ENCODE measurements around the gene RSPH6A.

Gene RSPH6A

DNA sequence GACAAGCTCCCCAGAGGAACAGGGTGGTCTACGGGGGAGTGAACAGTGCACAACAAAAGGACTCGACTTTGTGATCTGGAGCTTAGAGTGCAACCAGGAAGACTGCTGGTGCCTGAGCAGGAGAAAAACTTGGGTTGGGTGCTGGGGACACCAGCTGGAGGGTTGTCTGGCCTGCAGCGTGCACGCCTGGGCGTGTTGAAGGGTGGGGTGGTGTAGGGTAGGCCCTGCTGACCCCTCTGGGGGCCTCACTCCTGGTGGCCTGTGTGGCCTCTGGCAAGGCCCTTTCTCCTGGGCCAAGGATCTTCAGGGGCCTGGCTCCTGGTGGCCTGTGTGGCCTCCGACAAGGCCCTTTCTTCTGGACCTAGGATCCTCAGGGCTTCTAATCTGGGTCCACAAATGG is 4.7 kb upstream of the RSPH6A start:
- TF ChIP-seq, protein P1, sequence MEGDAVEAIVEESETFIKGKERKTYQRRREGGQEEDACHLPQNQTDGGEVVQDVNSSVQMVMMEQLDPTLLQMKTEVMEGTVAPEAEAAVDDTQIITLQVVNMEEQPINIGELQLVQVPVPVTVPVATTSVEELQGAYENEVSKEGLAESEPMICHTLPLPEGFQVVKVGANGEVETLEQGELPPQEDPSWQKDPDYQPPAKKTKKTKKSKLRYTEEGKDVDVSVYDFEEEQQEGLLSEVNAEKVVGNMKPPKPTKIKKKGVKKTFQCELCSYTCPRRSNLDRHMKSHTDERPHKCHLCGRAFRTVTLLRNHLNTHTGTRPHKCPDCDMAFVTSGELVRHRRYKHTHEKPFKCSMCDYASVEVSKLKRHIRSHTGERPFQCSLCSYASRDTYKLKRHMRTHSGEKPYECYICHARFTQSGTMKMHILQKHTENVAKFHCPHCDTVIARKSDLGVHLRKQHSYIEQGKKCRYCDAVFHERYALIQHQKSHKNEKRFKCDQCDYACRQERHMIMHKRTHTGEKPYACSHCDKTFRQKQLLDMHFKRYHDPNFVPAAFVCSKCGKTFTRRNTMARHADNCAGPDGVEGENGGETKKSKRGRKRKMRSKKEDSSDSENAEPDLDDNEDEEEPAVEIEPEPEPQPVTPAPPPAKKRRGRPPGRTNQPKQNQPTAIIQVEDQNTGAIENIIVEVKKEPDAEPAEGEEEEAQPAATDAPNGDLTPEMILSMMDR (conservative IDR thresholded peaks at IDR 0.05): no peak
- no peak overlapping the region for H3K27ac ChIP-seq

- H3K27ac ChIP-seq: peak overlapping the region; percentile 46
- TF ChIP-seq, protein P1 (conservative IDR thresholded peaks at IDR 0.05): no peak
Measured at GRCh38 chr19:45817725-45818301, 2.7 kb upstream of the RSPH6A start.

- peak overlapping the region; percentile 46 for H3K27ac ChIP-seq
- TF ChIP-seq, protein P1 (conservative IDR thresholded peaks at IDR 0.05): peak; percentile 99
Measured at GRCh38 chr19:45817010-45817724, 2.1 kb upstream of the RSPH6A start.

- H3K27ac ChIP-seq: peak overlapping the region; percentile 46; the same call in 1 of the 2 replicates
- TF ChIP-seq, protein P1 (conservative IDR thresholded peaks at IDR 0.05): no peak
Measured at GRCh38 chr19:45816236-45817009, 1.3 kb upstream of the RSPH6A start.

GRCh38 chr19:45815481-45816216 is 541 bp upstream of the RSPH6A start:
- H3K27ac ChIP-seq: no peak overlapping the region
- TF ChIP-seq, protein P1 (conservative IDR thresholded peaks at IDR 0.05): no peak

- TF ChIP-seq, protein P1 (conservative IDR thresholded peaks at IDR 0.05): no peak
- no peak overlapping the region for H3K27ac ChIP-seq
Measured at GRCh38 chr19:45814166-45814780, 835 bp downstream of the RSPH6A start.
